Endometrial microvascular endothelial cells (primary cell): ENCODE measurements around the gene GRM1. TPM values are rescaled to one million over a fixed set of nuclear protein-coding genes. Genes with fewer than 3 reads are reported as not detected.

Source experiments
- in situ Hi-C: cut with HindIII; loops from 2 replicates; pipeline ENCODE4 v1.10.0; 2017; ENCODE audit warnings: low sequenced_read_pairs, low pct_unique_long_range_greater_than_20kb; ENCODE audit errors: inconsistent ontology term
- total RNA-seq: library from RNA; depleted of rRNA; stranded (reverse); fragments of >200 nt; gene quantifications from one replicate; pipeline ENCODE4 v1.2.3, GENCODE V29; 2015; ENCODE audit errors: inconsistent ontology term

Gene GRM1
- total RNA-seq, 1 donor from 2014 or later, result not detected

GRCh38 chr6:146410851-146411595 is 382.2 kb downstream of the GRM1 start:
- in situ Hi-C loops, result no loop called here

GRCh38 chr6:146419576-146419975 is 390.7 kb downstream of the GRM1 start:
- in situ Hi-C loops, result no loop called here

- in situ Hi-C loops, result no loop called here
Measured at GRCh38 chr6:146420255-146420654, 391.4 kb downstream of the GRM1 start.

- in situ Hi-C loops, result no loop called here
Measured at GRCh38 chr6:146422789-146423375, 394.0 kb downstream of the GRM1 start.

- in situ Hi-C loops, result no loop called here
Measured at GRCh38 chr6:146423452-146423851, 394.6 kb downstream of the GRM1 start.

- in situ Hi-C loops, result no loop called here
Measured at GRCh38 chr6:146426516-146426915, 397.7 kb downstream of the GRM1 start.

- in situ Hi-C loops, result no loop called here
Measured at GRCh38 chr6:146429831-146430230, 401.0 kb downstream of the GRM1 start.

- in situ Hi-C loops, result no loop called here
Measured at GRCh38 chr6:146433881-146434731, 405.2 kb downstream of the GRM1 start.

- in situ Hi-C loops, result no loop called here
Measured at GRCh38 chr6:146434732-146435390, 406.0 kb downstream of the GRM1 start.

- in situ Hi-C loops, result no loop called here
Measured at GRCh38 chr6:146441907-146442306, 413.0 kb downstream of the GRM1 start.

- in situ Hi-C loops, result no loop called here
Measured at GRCh38 chr6:146444189-146444588, 415.3 kb downstream of the GRM1 start.

GRCh38 chr6:146445233-146445632 is 416.4 kb downstream of the GRM1 start:
- in situ Hi-C loops, result no loop called here

- in situ Hi-C loops, result no loop called here
Measured at GRCh38 chr6:146456886-146457285, 428.0 kb downstream of the GRM1 start.

- in situ Hi-C loops, result no loop called here
Measured at GRCh38 chr6:146460941-146461340, 432.1 kb downstream of the GRM1 start.

- in situ Hi-C loops, result no loop called here
Measured at GRCh38 chr6:146470091-146470770, 441.4 kb downstream of the GRM1 start.

- in situ Hi-C loops, result no loop called here
Measured at GRCh38 chr6:146472918-146473317, 444.1 kb downstream of the GRM1 start.

GRCh38 chr6:146481527-146481926 is 452.7 kb downstream of the GRM1 start:
- in situ Hi-C loops, result no loop called here

GRCh38 chr6:146484411-146484810 is 455.5 kb downstream of the GRM1 start:
- in situ Hi-C loops, result no loop called here
